Measurements from ENCODE around the gene ITGAE.

The ITGAE gene

GRCh38 chr17:3668279-3669084 lies 132.5 kb downstream of the ITGAE start, which contains the start of the genes EMC6 and TAX1BP3 (continued):
- TF ChIP-seq ZNF501 (tag by site-specific recombination; IDR thresholded peaks at IDR 0.05): peak; percentile 45
- TF ChIP-seq, protein P1, sequence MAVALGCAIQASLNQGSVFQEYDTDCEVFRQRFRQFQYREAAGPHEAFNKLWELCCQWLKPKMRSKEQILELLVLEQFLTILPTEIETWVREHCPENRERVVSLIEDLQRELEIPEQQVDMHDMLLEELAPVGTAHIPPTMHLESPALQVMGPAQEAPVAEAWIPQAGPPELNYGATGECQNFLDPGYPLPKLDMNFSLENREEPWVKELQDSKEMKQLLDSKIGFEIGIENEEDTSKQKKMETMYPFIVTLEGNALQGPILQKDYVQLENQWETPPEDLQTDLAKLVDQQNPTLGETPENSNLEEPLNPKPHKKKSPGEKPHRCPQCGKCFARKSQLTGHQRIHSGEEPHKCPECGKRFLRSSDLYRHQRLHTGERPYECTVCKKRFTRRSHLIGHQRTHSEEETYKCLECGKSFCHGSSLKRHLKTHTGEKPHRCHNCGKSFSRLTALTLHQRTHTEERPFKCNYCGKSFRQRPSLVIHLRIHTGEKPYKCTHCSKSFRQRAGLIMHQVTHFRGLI (tag by site-specific recombination; IDR thresholded peaks at IDR 0.05): no peak
- TF ChIP-seq ZBTB10 (tag by site-specific recombination; IDR thresholded peaks at IDR 0.05): peak; percentile 83
- TF ChIP-seq ZNF324 (tag by site-specific recombination; IDR thresholded peaks at IDR 0.05): peak; percentile 52; the same call in 1 of the 2 replicates
- TF ChIP-seq ZNF692 (tag by site-specific recombination; IDR thresholded peaks at IDR 0.05): peak; percentile 54
- TF ChIP-seq ZBTB44 (tag by site-specific recombination; IDR thresholded peaks at IDR 0.05): no peak
- TF ChIP-seq SETDB1 (IDR thresholded peaks at IDR 0.05; ENCODE audit: insufficient read length, low read length): no peak
- TF ChIP-seq ZFP3 (tag by site-specific recombination; IDR thresholded peaks at IDR 0.05; ENCODE audit: low read depth): no peak
- peak; percentile 94 for TF ChIP-seq REST (tag by site-specific recombination; IDR thresholded peaks at IDR 0.05)
- TF ChIP-seq BCL11A (tag by site-specific recombination; IDR thresholded peaks at IDR 0.05; ENCODE audit: low read depth): peak; percentile 47; the same call in 1 of the 2 replicates
- peak; percentile 79 for TF ChIP-seq ZBTB26 (tag by site-specific recombination; optimal IDR thresholded peaks at IDR 0.05)
- TF ChIP-seq SP2 (tag by site-specific recombination; IDR thresholded peaks at IDR 0.05): peak; percentile 77
- TF ChIP-seq ZNF311 (tag by site-specific recombination; IDR thresholded peaks at IDR 0.05; ENCODE audit: borderline replicate concordance): no peak
- peak; percentile 32; the same call in 1 of the 2 replicates for TF ChIP-seq KLF8 (tag by site-specific recombination; IDR thresholded peaks at IDR 0.05)

Data from HEK293 (cell line).